LNCAP (cell line): ENCODE measurements around the gene IKZF5.

ENCODE experiments used
- CTCF ChIP-seq: fragments of 450-650 bp; IDR thresholded peaks from 2 replicates; pipeline ENCODE4 v1.5.1; 2017; ENCODE audit warnings: mild to moderate bottlenecking

Gene IKZF5

GRCh38 chr10:122974543-122975064, 34.0 kb downstream of the IKZF5 start:
- no peak for TF ChIP-seq CTCF

- TF ChIP-seq CTCF = no peak
Measured at GRCh38 chr10:122974023-122974422, 34.6 kb downstream of the IKZF5 start.

GRCh38 chr10:122968698-122969097, 39.9 kb downstream of the IKZF5 start:
- TF ChIP-seq CTCF = no peak

GRCh38 chr10:122966879-122967278, 41.7 kb downstream of the IKZF5 start:
- TF ChIP-seq CTCF = no peak

- TF ChIP-seq CTCF = no peak
Measured at GRCh38 chr10:122962405-122962804, 46.2 kb downstream of the IKZF5 start.

GRCh38 chr10:122957474-122957873, 51.1 kb downstream of the IKZF5 start:
- TF ChIP-seq CTCF = no peak

GRCh38 chr10:122955892-122956291, 52.7 kb downstream of the IKZF5 start:
- TF ChIP-seq CTCF = no peak

GRCh38 chr10:122954731-122955050, 53.9 kb downstream of the IKZF5 start:
- TF ChIP-seq CTCF = no peak
